Measurements from ENCODE around the gene LILRB5. TPM values are rescaled to one million over a fixed set of nuclear protein-coding genes. Genes with fewer than 3 reads are reported as not detected.
"Not testable (repeated sequence)": the region's sequence is repeated elsewhere in the genome, so short reads cannot be mapped to it uniquely, and the experiment has no call there.

Gene LILRB5
- total RNA-seq, 2 experiments from 2014 or later: not detected

DNA sequence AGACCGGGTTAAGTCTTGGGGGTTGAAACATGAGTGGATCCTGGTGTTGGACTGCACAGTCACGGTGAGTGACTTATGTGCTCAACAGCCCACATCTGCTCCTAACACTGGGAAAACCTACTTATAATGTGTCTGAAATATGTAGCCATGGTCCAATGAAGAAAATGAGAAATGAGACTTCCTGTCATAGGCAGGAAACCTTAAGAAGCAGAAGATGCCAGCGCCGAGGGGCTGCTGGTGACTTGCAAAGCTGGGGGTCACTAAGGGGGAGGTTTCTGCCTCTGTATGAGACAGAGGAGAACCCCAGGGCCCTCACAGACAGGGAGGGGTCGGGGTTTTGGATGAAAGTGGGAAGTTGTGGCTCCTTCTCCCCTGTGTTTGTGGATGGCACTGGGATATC lies 15.1 kb upstream of the LILRB5 start:
- POLR2A ChIA-PET: not testable (repeated sequence)

GRCh38 chr19:54271587-54271986 lies 14.5 kb upstream of the LILRB5 start:
- peaks cover 31% of the 10 kb centered on the region for H3K27me3 Mint-ChIP-seq
- H3K9me3 Mint-ChIP-seq; H3K27ac Mint-ChIP-seq; H3K4me3 Mint-ChIP-seq; CTCF ChIA-PET; POLR2A ChIA-PET; H3K36me3 Mint-ChIP-seq; intact Hi-C loops (cut with micrococcal nuclease); DNase-seq: not testable (repeated sequence)
- peaks cover 11% of the 10 kb centered on the region for H3K4me1 Mint-ChIP-seq (ENCODE audit: low read depth)

More for the DNA sequence above, 15.1 kb upstream of the LILRB5 start:
- DNase-seq; H3K36me3 Mint-ChIP-seq; intact Hi-C loops (cut with micrococcal nuclease); CTCF ChIA-PET; H3K4me3 Mint-ChIP-seq; H3K27ac Mint-ChIP-seq; H3K9me3 Mint-ChIP-seq: not testable (repeated sequence)
- Mint-ChIP-seq H3K4me1 (ENCODE audit: low read depth) (peaks cover 11% of the 10 kb centered on the region), H3K27me3 (peaks cover 35% of the 10 kb centered on the region)

GRCh38 chr19:54271106-54271505 lies 14.0 kb upstream of the LILRB5 start:
- no peak overlapping the region for H3K4me3 Mint-ChIP-seq
- intact Hi-C loops (cut with micrococcal nuclease): no loop called here
- CTCF ChIA-PET: no interaction called here
- peaks cover 28% of the 10 kb centered on the region for H3K27me3 Mint-ChIP-seq
- POLR2A ChIA-PET: no interaction called here
- H3K27ac Mint-ChIP-seq: no peak overlapping the region
- DNase-seq: no peak
- peaks cover 11% of the 10 kb centered on the region for H3K4me1 Mint-ChIP-seq (ENCODE audit: low read depth)
- no peaks in the 10 kb centered on the region for H3K9me3 Mint-ChIP-seq
- no peaks in the 10 kb centered on the region for H3K36me3 Mint-ChIP-seq

DNA sequence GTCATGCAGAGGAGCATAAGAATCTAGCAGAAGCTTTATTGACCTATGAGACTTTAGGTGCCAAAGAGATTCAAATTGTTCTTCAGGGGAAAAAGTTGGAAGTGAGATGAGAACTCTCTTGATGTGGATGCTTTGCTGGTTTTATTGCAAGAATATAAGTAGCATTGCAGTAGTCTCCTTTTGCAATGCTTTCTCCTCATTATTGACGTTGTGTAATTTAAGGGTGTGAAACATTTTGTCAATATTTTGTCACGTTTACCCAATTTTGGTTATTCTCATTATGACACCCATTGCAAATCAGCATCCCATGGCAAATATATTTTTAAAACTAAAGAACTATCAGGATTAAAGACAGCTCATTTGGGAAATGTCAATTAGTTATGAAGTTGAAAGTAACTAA lies 11.9 kb upstream of the LILRB5 start:
- Mint-ChIP-seq H3K27ac (no peak overlapping the region), H3K9me3 (no peaks in the 10 kb centered on the region), H3K36me3 (no peaks in the 10 kb centered on the region), H3K4me1 (ENCODE audit: low read depth) (peaks cover 4% of the 10 kb centered on the region), H3K4me3 (no peak overlapping the region), H3K27me3 (peaks cover 35% of the 10 kb centered on the region)
- DNase-seq: no peak
- intact Hi-C loops (cut with micrococcal nuclease): no loop called here
- ChIA-PET CTCF (no interaction called here), POLR2A (no interaction called here)

DNA sequence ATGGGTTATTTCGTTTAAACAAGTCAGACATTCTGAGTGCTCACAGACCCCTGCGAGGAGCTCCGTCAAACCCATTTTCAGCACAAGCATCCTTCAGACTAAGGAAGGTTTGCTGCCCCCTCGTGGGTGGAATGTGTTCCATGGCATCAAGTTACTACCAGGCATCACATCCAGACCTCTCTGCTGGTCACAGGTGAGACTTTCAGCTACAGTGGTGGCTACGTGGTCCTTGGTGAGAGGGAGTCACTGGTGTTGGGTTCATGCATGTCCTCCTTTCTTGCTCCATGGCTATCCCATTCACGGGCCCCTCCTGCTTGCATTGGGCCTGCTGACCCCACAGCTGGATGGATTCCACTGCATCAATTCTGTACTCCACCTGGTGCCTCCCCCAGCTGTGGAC lies 9.1 kb upstream of the LILRB5 start:
- peak; percentile 84 for DNase-seq
- H3K27me3 Mint-ChIP-seq: peaks cover 29% of the 10 kb centered on the region
- no peaks in the 10 kb centered on the region for H3K9me3 Mint-ChIP-seq
- ChIA-PET CTCF (interaction anchor here (0.6 to 3.2 kb wide), 36 partner anchors 9 to 155 kb away, joined by 3 to 27 read pairs (median 4); partner anchors contain the start of genes CNOT3, LILRB5, MBOAT7 and TMC4), POLR2A (interaction anchor here (0.8 kb wide), 1 partner anchor 93 kb away, joined by 3 read pairs; the partner anchor contains the start of gene TMC4)
- H3K4me3 Mint-ChIP-seq: no peak overlapping the region
- H3K36me3 Mint-ChIP-seq: no peaks in the 10 kb centered on the region
- no peaks in the 10 kb centered on the region for H3K4me1 Mint-ChIP-seq (ENCODE audit: low read depth)
- intact Hi-C loops (cut with micrococcal nuclease): no loop called here
- no peak overlapping the region for H3K27ac Mint-ChIP-seq

- Mint-ChIP-seq H3K27ac (no peak overlapping the region), H3K9me3 (no peaks in the 10 kb centered on the region), H3K36me3 (no peaks in the 10 kb centered on the region), H3K4me3 (no peak overlapping the region), H3K27me3 (peaks cover 15% of the 10 kb centered on the region), H3K4me1 (ENCODE audit: low read depth) (no peaks in the 10 kb centered on the region)
- POLR2A ChIA-PET: no interaction called here
- intact Hi-C loops (cut with micrococcal nuclease): no loop called here
- no peak for DNase-seq
- CTCF ChIA-PET: interaction anchor here (0.9 kb wide), 1 partner anchor 12 kb away, joined by 3 read pairs; no protein-coding TSS in a partner anchor
These were observed 5.4 kb upstream of the LILRB5 start for GRCh38 chr19:54262470-54262869.

DNA sequence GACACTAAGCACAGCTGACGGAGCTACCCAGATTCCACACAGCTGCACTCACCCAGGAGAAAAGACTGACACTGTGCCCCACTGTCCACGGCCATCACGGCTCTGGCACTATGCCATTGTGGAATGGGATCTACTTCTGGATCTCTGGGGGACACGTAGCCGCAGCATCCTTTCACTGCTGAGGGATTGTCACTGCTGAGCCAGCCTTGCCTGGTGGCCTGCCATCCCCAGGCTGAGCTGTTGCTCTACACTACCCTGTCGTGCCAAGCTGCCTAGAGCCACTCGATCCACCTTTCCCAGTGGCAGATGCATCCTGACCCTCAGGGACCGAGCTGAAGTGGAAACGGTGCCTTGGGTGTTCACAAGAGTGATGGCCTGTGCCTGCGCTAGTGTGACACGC lies 5.0 kb upstream of the LILRB5 start:
- Mint-ChIP-seq H3K9me3 (no peaks in the 10 kb centered on the region), H3K4me3 (no peak overlapping the region), H3K27me3 (peaks cover 17% of the 10 kb centered on the region), H3K36me3 (no peaks in the 10 kb centered on the region), H3K4me1 (ENCODE audit: low read depth) (no peaks in the 10 kb centered on the region), H3K27ac (no peak overlapping the region)
- no peak for DNase-seq
- CTCF ChIA-PET: interaction anchor here (0.9 kb wide), 1 partner anchor 12 kb away, joined by 3 read pairs; no protein-coding TSS in a partner anchor
- intact Hi-C loops (cut with micrococcal nuclease): no loop called here
- POLR2A ChIA-PET: no interaction called here

- Mint-ChIP-seq H3K27me3 (peaks cover 18% of the 10 kb centered on the region), H3K4me1 (ENCODE audit: low read depth) (no peaks in the 10 kb centered on the region), H3K27ac (no peak overlapping the region), H3K4me3 (no peak overlapping the region), H3K9me3 (no peaks in the 10 kb centered on the region), H3K36me3 (no peaks in the 10 kb centered on the region)
- ChIA-PET POLR2A (no interaction called here), CTCF (interaction anchor here (2.7 kb wide), 1 partner anchor 9 kb away, joined by 19 read pairs; no protein-coding TSS in a partner anchor)
- intact Hi-C loops (cut with micrococcal nuclease): no loop called here
- no peak for DNase-seq
These were observed 590 bp downstream of the LILRB5 start for GRCh38 chr19:54256250-54257115.

GRCh38 chr19:54255105-54255775 lies 1.8 kb downstream of the LILRB5 start:
- no peak overlapping the region for H3K4me3 Mint-ChIP-seq

GRCh38 chr19:54254195-54254906 lies 2.7 kb downstream of the LILRB5 start:
- intact Hi-C loops (cut with micrococcal nuclease): no loop called here
- Mint-ChIP-seq H3K27ac (no peak overlapping the region), H3K9me3 (no peaks in the 10 kb centered on the region), H3K4me3 (no peak overlapping the region), H3K36me3 (no peaks in the 10 kb centered on the region), H3K4me1 (ENCODE audit: low read depth) (peaks cover 5% of the 10 kb centered on the region), H3K27me3 (peaks cover 18% of the 10 kb centered on the region)
- CTCF ChIA-PET: no interaction called here
- DNase-seq: no peak
- POLR2A ChIA-PET: no interaction called here

More at GRCh38 chr19:54255105-54255775, 1.8 kb downstream of the LILRB5 start:
- H3K27ac Mint-ChIP-seq: no peak overlapping the region
- H3K9me3 Mint-ChIP-seq: no peaks in the 10 kb centered on the region
- no peak for DNase-seq
- H3K27me3 Mint-ChIP-seq: peaks cover 18% of the 10 kb centered on the region
- peaks cover 3% of the 10 kb centered on the region for H3K4me1 Mint-ChIP-seq (ENCODE audit: low read depth)
- CTCF ChIA-PET: interaction anchor here (2.7 kb wide), 1 partner anchor 10 kb away, joined by 19 read pairs; no protein-coding TSS in a partner anchor
- POLR2A ChIA-PET: no interaction called here
- H3K36me3 Mint-ChIP-seq: no peaks in the 10 kb centered on the region
- intact Hi-C loops (cut with micrococcal nuclease): no loop called here

DNA sequence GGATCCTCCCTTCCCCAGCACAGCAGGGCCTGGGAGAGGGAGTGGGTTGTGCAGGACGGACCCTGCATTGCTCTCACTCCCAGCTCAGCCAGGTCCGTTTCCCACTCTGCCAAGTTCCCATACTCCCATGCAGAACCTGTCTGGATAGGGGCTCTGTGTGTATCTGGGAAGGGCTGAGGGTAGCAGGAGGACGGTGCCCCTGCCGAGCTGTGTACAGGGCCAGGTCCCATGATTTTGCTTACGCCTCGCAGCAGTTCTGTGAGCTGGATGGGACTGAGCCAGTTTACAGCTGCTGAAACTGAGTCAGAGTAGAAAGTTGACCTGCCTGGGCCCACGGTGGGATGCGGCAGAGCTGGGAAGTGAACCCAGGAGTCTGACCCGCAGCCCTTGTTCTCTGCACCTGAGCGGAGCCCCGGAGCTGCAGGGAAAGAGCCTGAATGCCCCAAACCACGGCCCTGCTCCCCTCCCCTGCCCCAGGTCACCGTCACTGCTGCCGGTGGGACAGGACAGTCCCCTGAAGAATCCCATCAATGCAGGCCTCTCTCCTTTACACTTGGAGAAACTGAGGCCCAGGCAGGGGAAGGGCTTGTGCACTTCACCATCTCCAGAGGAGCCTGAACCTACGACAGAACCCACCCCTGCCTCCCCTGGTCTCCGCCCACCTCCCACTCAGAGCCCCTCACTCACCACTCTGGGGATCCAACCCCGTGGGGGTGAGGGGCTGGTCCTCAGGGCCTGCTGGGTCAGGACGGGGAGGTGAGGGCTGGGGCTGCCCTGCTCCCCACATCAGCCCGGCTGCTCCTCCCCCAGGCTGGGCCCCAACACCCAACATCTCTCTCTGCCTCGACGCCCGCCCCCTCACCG lies 3.5 kb downstream of the LILRB5 start:
- Mint-ChIP-seq H3K9me3 (no peaks in the 10 kb centered on the region), H3K27me3 (peaks cover 18% of the 10 kb centered on the region), H3K36me3 (no peaks in the 10 kb centered on the region), H3K4me3 (no peak overlapping the region), H3K4me1 (ENCODE audit: low read depth) (peaks cover 5% of the 10 kb centered on the region), H3K27ac (no peak overlapping the region)
- intact Hi-C loops (cut with micrococcal nuclease): no loop called here
- ChIA-PET POLR2A (no interaction called here), CTCF (interaction anchor here (1.0 kb wide), 1 partner anchor 13 kb away, joined by 3 read pairs; no protein-coding TSS in a partner anchor)
- DNase-seq: no peak

All from activated CD4-positive, alpha-beta memory T cell treated with anti-CD3 and anti-CD28 coated beads for 36 hours (primary cell).